Spleen (tissue), 11 donors: Measurements from ENCODE around the gene APOL2. TPM values are rescaled to one million over a fixed set of nuclear protein-coding genes. Genes with fewer than 3 reads are reported as not detected.

Source experiments
- DNase-seq: peaks from one replicate; pipeline ENCODE4 v3.0.0-alpha.2; 2020
- H3K27ac ChIP-seq, 8 donors: fragments of 200-600 bp; sonication (generic) in 7 of 8; 1 replicate in 4 of 8; 2 replicates in 4 of 8; pipeline versions ENCODE4 v1.5.0 to v1.8.0; 2016 to 2021; ENCODE audit warnings: inconsistent platforms in 4 of 8, mild to moderate bottlenecking in 4 of 8, moderate library complexity in 1 of 8
- H3K27me3 ChIP-seq, 7 donors: fragments of 200-600 bp; sonication (generic) in 6 of 7; replicated peaks in 1 of 7; 1 replicate in 4 of 7; 2 replicates in 3 of 7; pipeline versions ENCODE4 v1.5.0 to v1.8.0; 2016 to 2021; ENCODE audit warnings: inconsistent platforms in 3 of 7, mild to moderate bottlenecking in 1 of 7
- H3K36me3 ChIP-seq, 6 donors: fragments of 200-600 bp; sonication (generic) in 5 of 6; 1 replicate in 4 of 6; 2 replicates in 2 of 6; pipeline versions ENCODE4 v1.5.0 to v1.8.0; 2016 to 2021; ENCODE audit warnings: inconsistent platforms in 2 of 6
- H3K4me1 ChIP-seq, 6 donors: fragments of 200-600 bp; sonication (generic) in 5 of 6; 1 replicate in 3 of 6; 2 replicates in 3 of 6; pipeline versions ENCODE4 v1.5.0 to v1.8.0; 2016 to 2021; ENCODE audit warnings: inconsistent platforms in 3 of 6
- H3K4me3 ChIP-seq, 8 donors: fragments of 200-600 bp; sonication (generic) in 7 of 8; 1 replicate in 4 of 8; 2 replicates in 4 of 8; pipeline versions ENCODE4 v1.5.0 to v1.8.0; 2016 to 2021; ENCODE audit warnings: inconsistent platforms in 4 of 8, mild to moderate bottlenecking in 4 of 8, moderate library complexity in 2 of 8
- H3K9me3 ChIP-seq, 8 donors: fragments of 200-600 bp; sonication (generic) in 7 of 8; 1 replicate in 4 of 8; 2 replicates in 4 of 8; pipeline versions ENCODE4 v1.5.0 to v1.8.0; 2016 to 2021; ENCODE audit warnings: inconsistent platforms in 4 of 8
- POLR2A ChIP-seq, 3 donors: fragments of 450-650 bp; IDR thresholded peaks; one replicate each; pipeline ENCODE4 v1.5.1; 2017; ENCODE audit warnings: antibody characterized with exemption in 3 of 3, mild to moderate bottlenecking in 1 of 3
- POLR2AphosphoS5 ChIP-seq, 3 donors: sonication (generic); formaldehyde crosslinking; IDR thresholded peaks; one replicate each; pipeline ENCODE4 v1.5.1; 2017; ENCODE audit warnings: antibody characterized with exemption in 3 of 3
- WGBS, 5 donors: extraction: QIAGEN DNeasy Blood & Tissue Kit in 3 of 5; methylation state at CpG; one replicate each; pipeline versions ENCODE4 v1.1.5 to v1.1.7; 2013 to 2018; 5-methylcytosine and 5-hydroxymethylcytosine counted together
- intact Hi-C: fragments of 100-400 bp; cut with DNase I; formaldehyde crosslinking; loops from one replicate; pipeline ENCODE4 v1.15.0; 2023; ENCODE audit warnings: low total_unique reads
- polyA plus RNA-seq, 3 donors: library from polyadenylated mRNA; stranded (reverse); fragments of 200-250 nt; gene quantifications; one replicate each; pipeline ENCODE4 v1.2.1, GENCODE V29; 2013
- total RNA-seq, 7 donors: library from RNA; depleted of rRNA in 3 of 7; stranded (reverse); fragments of >200 nt in 3 of 7; fragmentation: NEBNext Ultra II Directional in 4 of 7; extraction: Animal tissue kit (Norgen Biotek cat#: 25700) in 4 of 7; gene quantifications; one replicate each; pipeline versions ENCODE4 v1.1.0 to v1.2.1, GENCODE V29; 2016 to 2021
- TF ChIP-seq, protein P1 (sequence below), 11 experiments: fragments of 200-600 bp in 7 of 11; fragments of 450-650 bp in 4 of 11; sonication (generic) in 4 of 11; IDR thresholded peaks in 8 of 11; conservative IDR thresholded peaks in 3 of 11; 1 replicate in 7 of 11; 2 replicates in 4 of 11; pipeline versions ENCODE4 v1.4.0 to v1.8.0; 2016 to 2021; ENCODE audit warnings: antibody characterized with exemption in 11 of 11, inconsistent platforms in 4 of 11, mild to moderate bottlenecking in 1 of 11
- donor health status: healthy with polysubstance abuse.
- donor health status: DM: no; HTN: no; CAD: no; lungs with moderate emphysema.
- donor health status: DM: no; HTN: no; CAD: no.
- donor health status: Bipolar disorder and iron deficiency.
- donor health status: healthy.
- donor health status: DM: no; HTN: no; CAD: no.
- donor health status: DM: yes; HTN: yes; CAD: no.

The APOL2 gene
- total and polyA plus RNA-seq, 10 donors: 16.0 to 77.2 (median 57.2) TPM

DNA sequence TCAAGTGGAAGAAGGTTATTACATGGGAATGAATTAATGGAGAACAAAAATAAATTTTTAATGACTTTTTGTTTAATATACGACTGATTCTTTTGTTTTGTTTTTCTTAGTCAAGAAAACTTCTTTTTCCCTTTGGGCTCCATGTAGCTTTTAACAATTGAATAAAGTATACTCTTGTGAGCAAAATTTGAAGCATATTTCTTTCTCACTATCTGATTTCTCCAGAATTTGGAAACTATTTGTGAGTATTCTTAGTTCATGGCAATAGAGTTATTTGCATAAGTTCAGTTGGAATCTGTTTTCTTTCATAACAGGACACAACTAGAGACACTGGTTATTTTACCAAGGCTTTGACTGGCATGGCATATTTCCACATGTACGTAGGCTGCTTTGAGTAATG is 9.8 kb upstream of the APOL2 start:
- DNase-seq: no peak
- H3K27me3 ChIP-seq: no peaks in the 10 kb centered on the region
- H3K27ac ChIP-seq: no peak overlapping the region
- 93 to 98% (median 98%) methylated on average over 2 of the region's 2 CpGs for WGBS, 5 donors
- peaks cover 0 to 13% (median 6%) of the 10 kb centered on the region in 8 donors for H3K9me3 ChIP-seq
- H3K36me3 ChIP-seq: no peaks in the 10 kb centered on the region
- intact Hi-C loops: no loop called here
- TF ChIP-seq POLR2AphosphoS5 (IDR thresholded peaks at IDR 0.05): no peak
- TF ChIP-seq POLR2A (IDR thresholded peaks at IDR 0.05): no peak
- TF ChIP-seq, protein P1, sequence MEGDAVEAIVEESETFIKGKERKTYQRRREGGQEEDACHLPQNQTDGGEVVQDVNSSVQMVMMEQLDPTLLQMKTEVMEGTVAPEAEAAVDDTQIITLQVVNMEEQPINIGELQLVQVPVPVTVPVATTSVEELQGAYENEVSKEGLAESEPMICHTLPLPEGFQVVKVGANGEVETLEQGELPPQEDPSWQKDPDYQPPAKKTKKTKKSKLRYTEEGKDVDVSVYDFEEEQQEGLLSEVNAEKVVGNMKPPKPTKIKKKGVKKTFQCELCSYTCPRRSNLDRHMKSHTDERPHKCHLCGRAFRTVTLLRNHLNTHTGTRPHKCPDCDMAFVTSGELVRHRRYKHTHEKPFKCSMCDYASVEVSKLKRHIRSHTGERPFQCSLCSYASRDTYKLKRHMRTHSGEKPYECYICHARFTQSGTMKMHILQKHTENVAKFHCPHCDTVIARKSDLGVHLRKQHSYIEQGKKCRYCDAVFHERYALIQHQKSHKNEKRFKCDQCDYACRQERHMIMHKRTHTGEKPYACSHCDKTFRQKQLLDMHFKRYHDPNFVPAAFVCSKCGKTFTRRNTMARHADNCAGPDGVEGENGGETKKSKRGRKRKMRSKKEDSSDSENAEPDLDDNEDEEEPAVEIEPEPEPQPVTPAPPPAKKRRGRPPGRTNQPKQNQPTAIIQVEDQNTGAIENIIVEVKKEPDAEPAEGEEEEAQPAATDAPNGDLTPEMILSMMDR (IDR thresholded peaks at IDR 0.05 in 8 of 11, conservative IDR thresholded peaks at IDR 0.05 in 3 of 11): no peak
- peaks cover 12 to 21% (median 18%) of the 10 kb centered on the region in 6 donors for H3K4me1 ChIP-seq
- no peak overlapping the region for H3K4me3 ChIP-seq

DNA sequence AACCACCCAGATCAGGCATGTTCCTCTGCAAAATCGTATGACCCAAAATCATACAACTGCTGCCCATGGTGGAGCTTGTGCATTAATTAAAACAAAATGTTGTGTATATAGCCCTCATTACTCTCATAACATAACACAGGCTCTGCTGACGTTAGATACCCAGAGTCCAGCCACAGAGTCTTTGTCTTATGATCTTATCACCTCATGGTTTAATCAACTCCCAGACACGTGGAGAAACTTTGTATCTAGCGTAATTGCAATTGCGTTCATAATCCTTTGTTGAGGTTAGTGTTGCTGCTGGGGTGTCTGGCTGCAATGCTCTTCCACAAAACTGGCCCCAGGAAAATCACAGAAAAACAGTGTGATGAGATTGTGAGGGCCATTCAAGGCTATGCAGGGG is 8.6 kb upstream of the APOL2 start:
- WGBS, 5 donors: 56 to 95% (median 82%) methylated on average over 5 of the region's 5 CpGs
- no peaks in the 10 kb centered on the region for H3K36me3 ChIP-seq
- no peak overlapping the region for H3K4me3 ChIP-seq
- no peak overlapping the region for H3K27ac ChIP-seq
- peaks cover 4 to 9% (median 7%) of the 10 kb centered on the region in 6 donors for H3K4me1 ChIP-seq
- TF ChIP-seq POLR2A (IDR thresholded peaks at IDR 0.05) (no peak), POLR2AphosphoS5 (IDR thresholded peaks at IDR 0.05) (no peak)
- TF ChIP-seq, protein P1 (IDR thresholded peaks at IDR 0.05 in 8 of 11, conservative IDR thresholded peaks at IDR 0.05 in 3 of 11): no peak
- peaks cover 0 to 13% (median 6%) of the 10 kb centered on the region in 8 donors for H3K9me3 ChIP-seq
- H3K27me3 ChIP-seq: no peaks in the 10 kb centered on the region
- intact Hi-C loops: no loop called here
- DNase-seq: no peak

DNA sequence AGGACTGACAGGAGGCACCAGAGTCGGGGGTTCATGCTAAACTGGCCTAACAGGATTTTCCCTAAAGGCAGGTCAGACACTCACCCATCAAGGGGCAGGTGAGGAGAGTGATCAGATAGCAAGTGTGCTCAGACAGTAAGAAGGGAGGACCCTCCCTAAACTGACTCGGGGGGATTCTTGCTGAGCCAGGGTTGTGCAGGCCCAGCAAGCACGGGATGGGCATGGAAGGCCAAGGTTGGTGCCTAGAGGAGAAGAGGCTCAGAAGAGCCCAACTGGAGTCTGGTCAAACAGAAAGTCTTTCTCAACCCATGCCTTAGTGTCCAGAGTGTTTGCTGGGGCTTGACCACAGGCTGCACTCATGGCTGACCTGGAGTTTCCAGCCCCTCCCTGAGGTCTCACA is 7.4 kb upstream of the APOL2 start:
- Histone ChIP-seq H3K9me3 (peaks cover 0 to 13% (median 8%) of the 10 kb centered on the region in 8 donors), H3K4me3 (no peak overlapping the region), H3K27me3 (no peaks in the 10 kb centered on the region), H3K27ac (no peak overlapping the region), H3K4me1 (no peaks in the 10 kb centered on the region), H3K36me3 (no peaks in the 10 kb centered on the region)
- 77 to 94% (median 87%) methylated on average over 3 of the region's 3 CpGs for WGBS, 5 donors
- no peak for TF ChIP-seq POLR2A (IDR thresholded peaks at IDR 0.05)
- TF ChIP-seq, protein P1 (IDR thresholded peaks at IDR 0.05 in 8 of 11, conservative IDR thresholded peaks at IDR 0.05 in 3 of 11): no peak
- TF ChIP-seq POLR2AphosphoS5 (IDR thresholded peaks at IDR 0.05): no peak
- intact Hi-C loops: no loop called here
- no peak for DNase-seq

DNA sequence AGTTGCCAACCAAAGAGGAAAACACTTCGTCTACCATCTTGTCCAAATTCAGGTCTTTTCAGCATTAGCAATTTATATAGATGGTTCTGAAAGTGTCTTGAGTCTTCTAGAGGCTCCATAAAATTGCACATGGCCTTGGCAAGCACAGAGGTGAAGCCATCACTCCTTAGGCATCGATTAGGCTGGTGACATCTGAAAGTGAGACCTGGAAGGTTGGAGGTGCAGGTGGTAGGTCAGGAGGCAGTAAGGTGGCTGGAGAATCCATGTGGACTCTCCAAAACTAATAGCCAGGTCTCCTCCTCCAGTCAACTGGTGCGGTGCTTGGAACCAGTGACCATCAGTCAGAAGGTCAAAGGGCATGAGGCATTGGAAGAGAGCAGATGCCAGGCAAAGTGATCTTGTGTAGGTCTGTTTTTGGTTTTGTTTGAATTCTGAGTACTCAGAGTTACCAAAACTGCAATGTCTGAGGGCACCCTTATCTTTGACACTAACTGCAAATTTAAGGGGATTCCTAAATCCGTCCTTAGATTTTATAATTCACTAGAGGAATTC is 6.6 kb upstream of the APOL2 start:
- WGBS, 5 donors: 64 to 96% (median 66%) methylated on average over 4 of the region's 4 CpGs
- Histone ChIP-seq H3K27me3 (no peaks in the 10 kb centered on the region), H3K9me3 (peaks cover 0 to 13% (median 8%) of the 10 kb centered on the region in 8 donors), H3K36me3 (no peaks in the 10 kb centered on the region), H3K4me3 (no peak overlapping the region), H3K27ac (peak overlapping the region in 2 of 8 donors; percentile 33 to 42), H3K4me1 (no peaks in the 10 kb centered on the region)
- intact Hi-C loops: no loop called here
- TF ChIP-seq, protein P1 (IDR thresholded peaks at IDR 0.05 in 8 of 11, conservative IDR thresholded peaks at IDR 0.05 in 3 of 11): no peak
- TF ChIP-seq POLR2A (IDR thresholded peaks at IDR 0.05) (no peak), POLR2AphosphoS5 (IDR thresholded peaks at IDR 0.05) (no peak)
- no peak for DNase-seq
